ENCODE data around the gene RASSF10. TPM values are rescaled to one million over a fixed set of nuclear protein-coding genes. Genes with fewer than 3 reads are reported as not detected.
"Not testable (repeated sequence)": the region's sequence is repeated elsewhere in the genome, so short reads cannot be mapped to it uniquely, and the experiment has no call there.

RASSF10 gene
- total RNA-seq, 4 donors from 2014 or later: 0.60 TPM; not detected in 3

- Histone ChIP-seq H3K9me3 (no peaks in the 10 kb centered on the region), H3K4me1 (peaks cover 0 to 4% (median 0%) of the 10 kb centered on the region in 4 donors), H3K27ac (no peak overlapping the region), H3K27me3 (no peaks in the 10 kb centered on the region), H3K4me3 (no peak overlapping the region), H3K36me3 (no peaks in the 10 kb centered on the region)
- DNase-seq (ENCODE audit: low spot score in 2 of 2): no peak
- WGBS, 2 donors: 86 to 91% methylated on average over 4 of the region's 4 CpGs
- no peak for TF ChIP-seq EP300 (IDR thresholded peaks at IDR 0.05)
- TF ChIP-seq CTCF (IDR thresholded peaks at IDR 0.05): no peak
- TF ChIP-seq POLR2A (IDR thresholded peaks at IDR 0.05): no peak
These were observed 35.0 kb downstream of the RASSF10 start for GRCh38 chr11:13043912-13044628.

- H3K4me3 ChIP-seq; H3K9me3 ChIP-seq; DNase-seq (ENCODE audit: low spot score in 2 of 2); H3K4me1 ChIP-seq; H3K36me3 ChIP-seq; H3K27ac ChIP-seq; H3K27me3 ChIP-seq: not testable (repeated sequence)
- 93 to 97% methylated on average over 8 of the region's 8 CpGs for WGBS, 2 donors
These were observed 36.0 kb downstream of the RASSF10 start for GRCh38 chr11:13045089-13045488.

GRCh38 chr11:13045734-13046133, 36.6 kb downstream of the RASSF10 start:
- no peak overlapping the region for H3K27ac ChIP-seq
- peaks cover 0 to 4% (median 0%) of the 10 kb centered on the region in 4 donors for H3K4me1 ChIP-seq
- no peaks in the 10 kb centered on the region for H3K27me3 ChIP-seq
- H3K36me3 ChIP-seq: no peaks in the 10 kb centered on the region
- no peaks in the 10 kb centered on the region for H3K9me3 ChIP-seq
- 75 to 90% methylated on average over 5 of the region's 5 CpGs for WGBS, 2 donors
- TF ChIP-seq POLR2A (IDR thresholded peaks at IDR 0.05): no peak
- no peak for TF ChIP-seq CTCF (IDR thresholded peaks at IDR 0.05)
- no peak for TF ChIP-seq EP300 (IDR thresholded peaks at IDR 0.05)
- no peak for DNase-seq (ENCODE audit: low spot score in 2 of 2)
- no peak overlapping the region for H3K4me3 ChIP-seq

- 84 to 89% methylated on average over 10 of the region's 10 CpGs for WGBS, 2 donors
- no peak overlapping the region for H3K27ac ChIP-seq
- no peaks in the 10 kb centered on the region for H3K9me3 ChIP-seq
- TF ChIP-seq POLR2A (IDR thresholded peaks at IDR 0.05) (no peak), EP300 (IDR thresholded peaks at IDR 0.05) (no peak), CTCF (IDR thresholded peaks at IDR 0.05) (no peak)
- H3K4me1 ChIP-seq: no peaks in the 10 kb centered on the region
- H3K4me3 ChIP-seq: no peak overlapping the region
- no peaks in the 10 kb centered on the region for H3K27me3 ChIP-seq
- no peak for DNase-seq (ENCODE audit: low spot score in 2 of 2)
- H3K36me3 ChIP-seq: no peaks in the 10 kb centered on the region
These were observed 37.8 kb downstream of the RASSF10 start for GRCh38 chr11:13046637-13047570.

- Histone ChIP-seq H3K4me1 (no peaks in the 10 kb centered on the region), H3K36me3 (no peaks in the 10 kb centered on the region), H3K27me3 (no peaks in the 10 kb centered on the region), H3K4me3 (no peak overlapping the region), H3K9me3 (no peaks in the 10 kb centered on the region), H3K27ac (no peak overlapping the region)
- DNase-seq (ENCODE audit: low spot score in 2 of 2): no peak
- WGBS, 2 donors: 78 to 90% methylated on average over 4 of the region's 4 CpGs
- TF ChIP-seq POLR2A (IDR thresholded peaks at IDR 0.05): no peak
- no peak for TF ChIP-seq CTCF (IDR thresholded peaks at IDR 0.05)
- no peak for TF ChIP-seq EP300 (IDR thresholded peaks at IDR 0.05)
These were observed 38.8 kb downstream of the RASSF10 start for GRCh38 chr11:13047884-13048283.
